Endothelial cell of umbilical vein (primary cell): ENCODE measurements around the gene RAB20. TPM values are rescaled to one million over a fixed set of nuclear protein-coding genes. Genes with fewer than 3 reads are reported as not detected.

ENCODE experiments used
- BruUV-seq: library from RNA; stranded (reverse); fragments of 400-500 nt; replicated peaks from 2 replicates; lab custom pipeline; 2021; lab: Mats Ljungman, UMichigan
- CTCF ChIA-PET: fragments of 300-600, 350-600 bp; sonication (Branson Sonifier 250); formaldehyde crosslinking; loops from one replicate; lab custom pipeline; 2021; ENCODE audit warnings: antibody characterized with exemption, inconsistent platforms; lab: Charles Lee
- POLR2A ChIA-PET: fragments of 300-600, 350-600 bp; sonication (Branson Sonifier 250); formaldehyde crosslinking; loops from one replicate; lab custom pipeline; 2021; ENCODE audit warnings: antibody characterized with exemption, inconsistent platforms; lab: Charles Lee
- DNase-seq: peaks from one replicate; pipeline ENCODE4 v3.0.0-alpha.2; 2011; ENCODE audit warnings: low read depth, low spot score
- FAIRE-seq: peaks from 2 replicates; lab custom pipeline; 2011; peaks lifted over from hg19 to GRCh38; lab: Jason Lieb, UNC
- H2AFZ ChIP-seq: 2 replicates; pipeline ENCODE4 v1.6.0; 2012; ENCODE audit warnings: low read depth, low read length, control low read depth, inconsistent platforms
- H3K27ac ChIP-seq: 2 replicates; pipeline ENCODE4 v1.5.1; 2011; ENCODE audit warnings: low read depth, mild to moderate bottlenecking, control low read depth, low read length, moderate library complexity; ENCODE audit not compliant: insufficient read depth
- H3K27me3 ChIP-seq, 2 experiments: 2 replicates each; pipeline versions ENCODE4 v1.6.0 to v1.6.1; 2011; ENCODE audit warnings: low read length in 2 of 2, mixed read lengths in 1 of 2; ENCODE audit not compliant: control insufficient read depth in 2 of 2, insufficient read depth in 2 of 2
- H3K36me3 ChIP-seq, 2 experiments: 2 replicates in 1 of 2; 3 replicates in 1 of 2; pipeline ENCODE4 v1.5.1; 2011; ENCODE audit warnings: low read length in 2 of 2, mild to moderate bottlenecking in 1 of 2, moderate library complexity in 1 of 2; ENCODE audit not compliant: control insufficient read depth in 2 of 2, insufficient read depth in 2 of 2; ENCODE audit errors: extremely low read depth in 1 of 2
- H3K4me1 ChIP-seq: 3 replicates; pipeline ENCODE4 v1.5.1; 2011; ENCODE audit warnings: mild to moderate bottlenecking, low read length; ENCODE audit not compliant: control insufficient read depth, insufficient read depth; ENCODE audit errors: extremely low read depth
- H3K4me2 ChIP-seq: 2 replicates; pipeline ENCODE4 v1.6.1; 2011; ENCODE audit warnings: low read length, control low read depth, mixed read lengths; ENCODE audit not compliant: insufficient read depth
- H3K4me3 ChIP-seq, 3 experiments: fragments of 200-600 bp in 1 of 3; sonication (generic), shearing (Covaris generic) in 1 of 3; replicated peaks in 1 of 3; 2 replicates each; pipeline ENCODE4 v1.5.1; 2011 to 2016; ENCODE audit warnings: control low read depth in 3 of 3, low read length in 3 of 3, mild to moderate bottlenecking in 2 of 3, inconsistent platforms in 1 of 3, low read depth in 1 of 3, moderate library complexity in 1 of 3; ENCODE audit not compliant: insufficient read depth in 1 of 3
- H3K79me2 ChIP-seq: 2 replicates; pipeline ENCODE4 v1.6.0; 2012; ENCODE audit warnings: low read length, inconsistent platforms; ENCODE audit not compliant: control insufficient read depth, insufficient read depth
- H3K9ac ChIP-seq: replicated peaks from 2 replicates; pipeline ENCODE3; 2011; ENCODE audit warnings: low read length, control low read depth; ENCODE audit not compliant: insufficient read depth; ENCODE audit errors: extremely low read depth
- H3K9me1 ChIP-seq: replicated peaks from 3 replicates; pipeline ENCODE4 v1.6.0; 2011; ENCODE audit warnings: mild to moderate bottlenecking, low read length; ENCODE audit not compliant: control insufficient read depth, insufficient read depth; ENCODE audit errors: extremely low read depth
- H3K9me3 ChIP-seq: replicated peaks from 2 replicates; pipeline ENCODE4 v1.5.1; 2012; ENCODE audit warnings: low read length, inconsistent platforms; ENCODE audit not compliant: control insufficient read depth, insufficient read depth
- H4K20me1 ChIP-seq: replicated peaks from 2 replicates; pipeline ENCODE3; 2011; ENCODE audit warnings: mild to moderate bottlenecking, low read length; ENCODE audit not compliant: control insufficient read depth, insufficient read depth; ENCODE audit errors: extremely low read depth
- GATA2 ChIP-seq: IDR thresholded peaks from 2 replicates; pipeline ENCODE4 v1.7.0; 2011; ENCODE audit warnings: low read depth, mild to moderate bottlenecking, moderate library complexity, mixed read lengths, low read length; ENCODE audit not compliant: insufficient read length, insufficient read depth
- MYC ChIP-seq: IDR thresholded peaks from one replicate; pipeline ENCODE4 v1.6.1; 2011; ENCODE audit warnings: mild to moderate bottlenecking, low read depth, low read length
- POLR2A ChIP-seq: IDR thresholded peaks from 2 replicates; pipeline ENCODE4 v1.6.1; 2012; ENCODE audit warnings: low read depth, mild to moderate bottlenecking, control low read depth, low read length
- dilution Hi-C: fragments of 300-500 bp; cut with MboI; formaldehyde crosslinking; loops from one replicate; pipeline ENCODE4 v1.15.0; 2019; ENCODE audit warnings: low sequenced_read_pairs; ENCODE audit not compliant: extremely low pct_ligation_motif_present
- intact Hi-C: fragments of 100-400 bp; cut with micrococcal nuclease; formaldehyde crosslinking; loops from one replicate; pipeline ENCODE4 v1.10.0; 2022
- polyA plus RNA-seq, 4 experiments: library from polyadenylated mRNA; depleted of rRNA in 3 of 4; stranded (reverse) in 3 of 4; unstranded in 1 of 4; fragments of >200 nt; gene quantifications; 2 replicates each; pipeline versions ENCODE4 v1.2.1 to v1.2.3, GENCODE V29; 2011 to 2012; ENCODE audit warnings: missing spikeins in 1 of 4
- total RNA-seq: library from RNA; stranded (reverse); gene quantifications from 2 replicates; pipeline ENCODE4 v1.2.3, GENCODE V29; 2021

Gene RAB20
- total and polyA plus RNA-seq, 2 donors (not counting 3 experiments of a cell fraction or from before 2014, with no cell fraction given): 1.3 to 1.7 TPM

- Histone ChIP-seq H3K9me1 (no peaks in the 10 kb centered on the region), H2AFZ (no peak overlapping the region), H3K4me2 (no peak overlapping the region), H3K4me1 (peaks cover 8% of the 10 kb centered on the region), H3K27ac (no peak overlapping the region), H3K27me3 (peaks cover 4 to 12% of the 10 kb centered on the region in 2 experiments), H3K4me3 (no peak overlapping the region), H3K9me3 (no peaks in the 10 kb centered on the region), H3K36me3 (no peaks in the 10 kb centered on the region), H3K9ac (no peak overlapping the region), H4K20me1 (no peaks in the 10 kb centered on the region), H3K79me2 (no peaks in the 10 kb centered on the region)
- dilution Hi-C loops (no loop called here), intact Hi-C loops (no loop called here)
- TF ChIP-seq POLR2A: no peak
- TF ChIP-seq MYC: no peak
- CTCF ChIA-PET: interaction anchor here (1.1 to 1.3 kb wide), 3 partner anchors 10 to 104 kb away, joined by 3 to 5 read pairs (median 4); no protein-coding TSS in a partner anchor
- no peak for FAIRE-seq
- no peak for DNase-seq
- POLR2A ChIA-PET: no interaction called here
- BruUV-seq: no TSS peak
Measured at GRCh38 chr13:110559429-110559943, 2.0 kb downstream of the RAB20 start.

- no peak for FAIRE-seq
- CTCF ChIA-PET: no interaction called here
Measured at GRCh38 chr13:110557610-110558305, 3.8 kb downstream of the RAB20 start.

More at GRCh38 chr13:110557610-110558305, 3.8 kb downstream of the RAB20 start:
- Histone ChIP-seq H3K79me2 (no peaks in the 10 kb centered on the region), H3K4me2 (no peak overlapping the region), H3K27ac (no peak overlapping the region), H3K9ac (no peak overlapping the region), H3K9me3 (no peaks in the 10 kb centered on the region), H3K27me3 (peaks cover 0 to 5% of the 10 kb centered on the region in 2 experiments), H2AFZ (no peak overlapping the region), H3K4me3 (no peak overlapping the region), H3K9me1 (no peaks in the 10 kb centered on the region), H4K20me1 (no peaks in the 10 kb centered on the region), H3K4me1 (peaks cover 8% of the 10 kb centered on the region), H3K36me3 (no peaks in the 10 kb centered on the region)
- no peak for DNase-seq
- intact Hi-C loops: no loop called here
- dilution Hi-C loops: no loop called here
- TF ChIP-seq GATA2: no peak
- BruUV-seq: no TSS peak
- POLR2A ChIA-PET: no interaction called here
